ENCODE results near the gene CDNF.

GRCh38 chr10:14843327-14843988 is 5.6 kb upstream of the CDNF start:
- no peak for TF ChIP-seq POLR2AphosphoS5 (IDR thresholded peaks at IDR 0.05; ENCODE audit: low read depth, low read length)
- no peak for TF ChIP-seq TAF1 (IDR thresholded peaks at IDR 0.05; ENCODE audit: borderline replicate concordance, insufficient read depth, low read length)
- no peak for TF ChIP-seq SIN3A (IDR thresholded peaks at IDR 0.05; ENCODE audit: borderline replicate concordance, insufficient read depth, low read length)
- TF ChIP-seq REST (IDR thresholded peaks at IDR 0.05; ENCODE audit: insufficient read depth in 1 of 2, low read depth in 2 of 2, low read length in 2 of 2) = no peak

Measured in PFSK-1 (cell line).